SU-DHL-6 (cell line): ENCODE results near the gene LRRC37A3.
"Not testable (repeated sequence)": the region's sequence is repeated elsewhere in the genome, so short reads cannot be mapped to it uniquely, and the experiment has no call there.

Source experiments
- H2AFZ ChIP-seq: fragments of 200-600 bp; sonication (generic); 2 replicates; pipeline ENCODE4 v1.6.1; 2014; ENCODE audit warnings: low read depth, mild to moderate bottlenecking, moderate library complexity, mixed read lengths, antibody characterized with exemption, low read length; ENCODE audit not compliant: severe bottlenecking
- H3F3A ChIP-seq: fragments of 200-600 bp; shearing (Covaris generic); 2 replicates; pipeline ENCODE4 v1.6.0; 2016; ENCODE audit warnings: antibody characterized with exemption, mild to moderate bottlenecking; ENCODE audit not compliant: insufficient read depth
- H3K27ac ChIP-seq: fragments of 200-600 bp; sonication (generic); 2 replicates; pipeline ENCODE4 v1.5.1; 2016; ENCODE audit warnings: low read depth, mild to moderate bottlenecking, low read length, moderate library complexity, mixed read lengths
- H3K27me3 ChIP-seq: fragments of 200-600 bp; sonication (generic), shearing (Covaris generic); 2 replicates; pipeline ENCODE4 v1.6.0; 2014; ENCODE audit warnings: mild to moderate bottlenecking, low read length
- H3K36me3 ChIP-seq: fragments of 200-600 bp; sonication (generic); 2 replicates; pipeline ENCODE4 v1.6.1; 2014; ENCODE audit warnings: mild to moderate bottlenecking, low read length, mixed read lengths
- H3K4me2 ChIP-seq: fragments of 300-600, 200-600 bp; shearing (Covaris generic), sonication (generic); 2 replicates; pipeline ENCODE4 v1.6.0; 2014; ENCODE audit warnings: low read length, low read depth, mild to moderate bottlenecking; ENCODE audit not compliant: poor library complexity, severe bottlenecking
- H3K4me3 ChIP-seq: fragments of 200-600 bp; sonication (generic); 2 replicates; pipeline ENCODE4 v1.5.1; 2014; ENCODE audit warnings: antibody characterized with exemption, low read length, mild to moderate bottlenecking, mixed read lengths; ENCODE audit not compliant: insufficient read depth, poor library complexity, severe bottlenecking
- H3K79me2 ChIP-seq: fragments of 200-600 bp; sonication (generic); 2 replicates; pipeline ENCODE4 v1.6.1; 2014; ENCODE audit warnings: mild to moderate bottlenecking, low read length, moderate library complexity; ENCODE audit not compliant: insufficient read depth
- H3K9ac ChIP-seq: fragments of 200-600 bp; sonication (generic); 2 replicates; pipeline ENCODE4 v1.7.0; 2014; ENCODE audit warnings: mild to moderate bottlenecking, low read length
- H3K9me2 ChIP-seq: fragments of 200-600 bp; sonication (generic); replicated peaks from 2 replicates; pipeline ENCODE4 v1.6.1; 2014; ENCODE audit warnings: low read length; ENCODE audit not compliant: insufficient read depth
- H3K9me3 ChIP-seq: fragments of 200-600 bp; sonication (generic); 2 replicates; pipeline ENCODE4 v1.6.1; 2014; ENCODE audit warnings: low read length, mixed read lengths; ENCODE audit not compliant: insufficient read depth
- H4K20me1 ChIP-seq: fragments of 200-600 bp; sonication (generic); 2 replicates; pipeline ENCODE4 v1.6.1; 2014; ENCODE audit warnings: low read depth, mild to moderate bottlenecking, antibody characterized with exemption, low read length, moderate library complexity, mixed read lengths

The LRRC37A3 gene

DNA sequence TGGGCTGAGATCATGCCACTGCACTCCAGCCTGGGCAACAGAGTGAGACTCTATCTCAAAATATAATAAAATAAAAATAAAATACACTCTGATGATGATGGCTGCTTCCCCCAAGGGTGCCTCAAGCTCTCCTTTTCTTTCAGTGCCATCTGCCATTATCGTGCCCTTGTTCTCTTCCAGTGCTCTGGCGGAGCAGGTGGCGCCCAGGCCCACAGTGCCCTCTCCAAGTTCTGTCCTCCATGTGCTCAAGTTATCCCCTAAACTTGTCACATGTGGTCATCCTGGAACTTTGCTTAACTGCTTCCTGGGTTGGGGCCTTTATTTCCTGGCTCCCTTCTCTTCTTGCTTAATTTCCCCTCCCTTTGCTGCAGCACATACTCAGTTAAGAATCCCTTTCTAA lies 76.4 kb downstream of the LRRC37A3 start:
- not testable (repeated sequence) for H4K20me1 ChIP-seq, H3K27ac ChIP-seq, H3K4me3 ChIP-seq, H2AFZ ChIP-seq, H3K79me2 ChIP-seq, H3K4me2 ChIP-seq, H3K27me3 ChIP-seq, H3F3A ChIP-seq, H3K9me3 ChIP-seq, H3K9me2 ChIP-seq, H3K9ac ChIP-seq, H3K36me3 ChIP-seq

GRCh38 chr17:64840960-64841359 lies 78.3 kb downstream of the LRRC37A3 start:
- not testable (repeated sequence) for H2AFZ ChIP-seq, H3K4me3 ChIP-seq, H3K79me2 ChIP-seq, H3K27ac ChIP-seq, H4K20me1 ChIP-seq, H3K4me2 ChIP-seq, H3K9me3 ChIP-seq, H3K9me2 ChIP-seq, H3K27me3 ChIP-seq, H3F3A ChIP-seq, H3K9ac ChIP-seq, H3K36me3 ChIP-seq

DNA sequence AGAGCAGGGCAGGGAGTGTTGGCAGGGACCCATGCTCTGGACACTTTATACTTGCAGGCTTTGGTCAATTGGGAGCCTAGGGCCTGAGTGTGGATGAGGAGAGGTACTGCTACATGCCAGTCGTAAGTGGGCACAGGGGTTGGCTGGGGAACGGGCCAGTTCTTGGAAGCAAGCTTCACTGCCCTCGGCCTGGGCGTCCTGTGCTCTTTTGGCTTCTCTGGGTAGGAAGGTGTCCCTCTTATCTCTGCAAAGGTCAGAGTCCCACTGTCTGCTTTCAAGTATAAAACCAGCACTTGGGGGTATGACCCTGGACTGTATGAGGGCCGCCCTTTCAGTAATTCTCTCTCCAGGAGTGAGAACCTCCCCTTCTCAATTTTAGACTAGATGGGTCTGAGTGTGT lies 80.8 kb downstream of the LRRC37A3 start:
- not testable (repeated sequence) for H3K9me3 ChIP-seq, H3K4me3 ChIP-seq, H4K20me1 ChIP-seq, H3K79me2 ChIP-seq, H3K9me2 ChIP-seq, H3K4me2 ChIP-seq, H3K27ac ChIP-seq, H2AFZ ChIP-seq, H3K27me3 ChIP-seq, H3K9ac ChIP-seq, H3F3A ChIP-seq, H3K36me3 ChIP-seq

GRCh38 chr17:64837018-64837761 lies 82.1 kb downstream of the LRRC37A3 start:
- H3F3A ChIP-seq, H3K9me3 ChIP-seq, H3K79me2 ChIP-seq, H3K27me3 ChIP-seq, H4K20me1 ChIP-seq, H2AFZ ChIP-seq, H3K27ac ChIP-seq, H3K9me2 ChIP-seq, H3K36me3 ChIP-seq: not testable (repeated sequence)
- Histone ChIP-seq H3K4me3 (peak overlapping the region; percentile 64), H3K4me2 (peak overlapping the region; percentile 70), H3K9ac (peak overlapping the region; percentile 72)

DNA sequence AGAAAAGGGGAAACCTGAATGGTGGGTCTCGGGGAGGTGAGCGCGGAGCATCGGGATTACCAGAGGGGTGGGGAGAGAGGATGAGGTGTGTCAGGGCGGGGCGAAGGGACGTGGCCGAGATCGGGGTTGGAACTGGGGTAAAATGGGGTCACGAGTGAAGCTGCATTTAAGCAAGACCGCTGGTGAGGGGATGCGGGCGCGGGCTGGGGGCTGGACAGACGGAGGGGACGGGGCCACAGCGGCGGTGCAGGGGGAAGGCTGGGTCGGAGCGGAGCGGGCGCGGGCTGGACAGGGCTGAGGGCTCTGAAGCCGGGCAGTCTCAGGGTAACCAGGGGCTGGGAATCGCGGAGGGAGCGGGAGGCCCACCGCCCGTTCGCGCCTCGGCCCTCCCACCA lies 82.7 kb downstream of the LRRC37A3 start:
- H3K4me2 ChIP-seq: peak overlapping the region; percentile 70
- not testable (repeated sequence) for H3K27ac ChIP-seq, H3K27me3 ChIP-seq, H4K20me1 ChIP-seq, H3K36me3 ChIP-seq, H3K9me2 ChIP-seq, H3K9me3 ChIP-seq, H3F3A ChIP-seq, H3K79me2 ChIP-seq, H2AFZ ChIP-seq
- H3K4me3 ChIP-seq: peak overlapping the region; percentile 64
- H3K9ac ChIP-seq: peak overlapping the region; percentile 72

DNA sequence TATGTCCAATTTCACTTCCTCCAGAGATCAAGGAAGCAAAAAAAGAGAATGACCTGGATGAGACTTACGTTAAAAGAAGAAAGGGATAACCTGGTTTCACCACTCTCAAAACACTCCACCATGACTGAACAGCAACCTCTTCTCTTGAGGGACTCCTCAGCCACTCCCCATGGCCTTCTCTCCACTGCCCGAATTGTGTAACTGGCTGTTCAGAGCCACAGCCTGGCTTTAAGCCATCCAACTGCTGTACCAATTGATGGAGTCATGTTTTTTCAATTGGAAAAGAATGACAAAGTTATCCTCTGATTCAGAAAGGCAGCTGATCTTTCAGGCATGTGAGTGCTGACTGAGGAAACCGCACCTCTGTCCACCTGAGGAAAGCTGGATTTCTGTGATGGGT lies 85.2 kb downstream of the LRRC37A3 start:
- not testable (repeated sequence) for H3K9ac ChIP-seq, H3K36me3 ChIP-seq, H3K9me3 ChIP-seq, H3K79me2 ChIP-seq, H2AFZ ChIP-seq, H3K4me2 ChIP-seq, H3K9me2 ChIP-seq, H4K20me1 ChIP-seq, H3K4me3 ChIP-seq, H3K27ac ChIP-seq, H3K27me3 ChIP-seq, H3F3A ChIP-seq

- H3K4me2 ChIP-seq, H3K36me3 ChIP-seq, H2AFZ ChIP-seq, H3K4me3 ChIP-seq, H3K9me3 ChIP-seq, H3K9ac ChIP-seq, H3K27ac ChIP-seq, H4K20me1 ChIP-seq, H3K27me3 ChIP-seq, H3K79me2 ChIP-seq, H3K9me2 ChIP-seq, H3F3A ChIP-seq: not testable (repeated sequence)
Observed at GRCh38 chr17:64830631-64831040, 88.6 kb downstream of the LRRC37A3 start.

DNA sequence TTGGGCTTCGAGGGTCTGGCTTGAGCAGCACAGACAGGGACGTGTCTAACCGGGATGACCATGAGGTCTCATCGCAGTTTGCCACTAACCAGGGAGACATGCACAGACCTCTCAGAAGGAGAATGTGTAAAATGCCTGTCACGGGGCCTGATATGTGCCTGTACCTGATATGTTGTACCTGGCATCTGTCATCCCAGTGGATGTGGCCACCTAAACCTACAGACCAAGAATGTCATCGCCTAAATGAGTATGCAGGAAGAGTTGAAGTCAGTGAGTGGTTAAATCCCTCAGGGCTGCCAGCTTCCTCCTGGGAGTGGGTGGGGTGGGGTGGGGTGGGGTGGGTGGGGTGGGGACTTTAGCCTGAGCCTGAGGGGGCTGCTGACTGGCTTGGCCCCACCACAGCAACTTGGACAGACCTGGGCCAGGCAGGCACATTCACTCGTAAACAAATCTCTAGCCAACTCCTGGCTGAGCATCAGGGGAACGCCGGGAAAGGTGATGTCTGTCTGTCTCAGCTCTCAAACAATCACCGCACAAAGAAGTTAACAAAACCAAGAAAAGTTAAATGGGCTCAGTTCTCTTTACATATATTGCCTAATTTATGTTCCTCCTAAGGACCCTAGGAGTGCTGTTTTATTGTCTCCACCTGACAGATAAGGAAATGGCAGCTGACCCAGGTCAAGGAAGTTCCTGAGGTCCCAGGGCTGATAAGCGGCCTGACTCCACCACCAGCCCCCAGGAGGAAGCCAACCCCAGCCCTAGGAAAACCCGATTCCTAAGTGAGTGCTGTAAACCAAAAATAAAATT lies 89.3 kb downstream of the LRRC37A3 start:
- not testable (repeated sequence) for H3K4me3 ChIP-seq, H3F3A ChIP-seq, H3K9me3 ChIP-seq, H3K9ac ChIP-seq, H3K4me2 ChIP-seq, H3K36me3 ChIP-seq, H3K79me2 ChIP-seq, H4K20me1 ChIP-seq, H2AFZ ChIP-seq, H3K27ac ChIP-seq, H3K27me3 ChIP-seq, H3K9me2 ChIP-seq
